ENCODE data around the gene COL27A1. TPM values are rescaled to one million over a fixed set of nuclear protein-coding genes. Genes with fewer than 3 reads are reported as not detected.

COL27A1 gene
- total and polyA plus RNA-seq, 2 experiments from 2014 or later = 10.5 to 18.0 TPM

DNA sequence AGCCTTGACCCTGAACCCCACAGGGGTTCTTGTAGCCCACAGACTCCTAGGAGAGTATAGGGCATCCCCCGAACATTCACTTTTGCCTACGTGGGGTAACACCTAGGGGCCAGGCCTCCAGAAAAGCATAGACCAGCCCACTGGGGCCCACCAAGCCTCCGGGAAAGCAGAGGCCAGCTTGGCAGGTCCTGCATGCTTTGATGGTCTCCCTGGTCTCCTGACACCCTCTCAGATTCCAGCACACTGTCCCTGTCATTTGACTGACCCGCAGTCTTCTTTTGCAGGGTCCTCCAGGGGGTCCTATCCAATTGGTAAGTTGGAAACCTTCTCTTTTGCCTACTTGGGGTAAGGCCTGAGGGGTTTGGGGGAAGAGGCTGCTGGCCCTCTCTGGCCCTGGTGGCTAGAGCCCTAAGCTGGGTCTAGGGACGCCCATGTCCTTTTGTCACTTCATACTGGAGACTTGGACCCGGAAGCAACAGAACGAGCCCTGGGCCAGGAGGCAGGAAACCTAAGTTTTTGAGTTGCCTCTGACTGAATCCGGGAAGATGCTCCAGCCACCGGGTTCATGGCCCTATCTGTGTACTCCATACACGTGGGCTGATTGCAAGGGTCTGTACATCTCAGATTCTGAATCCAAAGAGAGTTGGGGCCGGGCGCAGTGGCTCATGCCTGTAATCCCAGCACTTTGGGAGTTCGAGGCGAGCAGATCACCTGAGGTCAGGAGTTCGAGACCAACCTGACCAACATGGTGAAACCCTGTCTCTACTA, 146.6 kb downstream of the COL27A1 start:
- ATAC-seq = no peak
- Histone ChIP-seq H3K79me2 (replicated peaks; ENCODE audit: insufficient read depth) (no peaks in the 10 kb centered on the region), H3K4me2 (no peak overlapping the region), H4K20me1 (replicated peaks; ENCODE audit: insufficient read depth) (no peaks in the 10 kb centered on the region), H3K4me3 (no peak overlapping the region), H3F3A (replicated peaks; ENCODE audit: low read depth) (peaks cover 6% of the 10 kb centered on the region; the same call in 1 of the 2 replicates), H3K27me3 (ENCODE audit: insufficient read depth) (no peaks in the 10 kb centered on the region), H3K4me1 (ENCODE audit: insufficient read depth) (no peaks in the 10 kb centered on the region), H3K27ac (ENCODE audit: low read depth) (no peak overlapping the region), H2AFZ (no peak overlapping the region), H3K9me2 (ENCODE audit: insufficient read depth) (no peaks in the 10 kb centered on the region), H3K36me3 (ENCODE audit: insufficient read depth) (no peaks in the 10 kb centered on the region)
- peaks cover 4% of the 10 kb centered on the region; the same call in 2 of the 3 replicates for H3K4me1 Mint-ChIP-seq
- H3K4me3 Mint-ChIP-seq = no peak overlapping the region
- no peaks in the 10 kb centered on the region for H3K9me3 Mint-ChIP-seq
- TF ChIP-seq EZH2 (IDR thresholded peaks at IDR 0.05; ENCODE audit: low read depth, unreplicated experiment) (no peak), JUNB (IDR thresholded peaks at IDR 0.05; ENCODE audit: unreplicated experiment) (no peak), STAT1 (IDR thresholded peaks at IDR 0.05; ENCODE audit: unreplicated experiment) (no peak), POLR2AphosphoS5 (IDR thresholded peaks at IDR 0.05; ENCODE audit: low read depth) (no peak)
- TF ChIP-seq, protein P1, sequence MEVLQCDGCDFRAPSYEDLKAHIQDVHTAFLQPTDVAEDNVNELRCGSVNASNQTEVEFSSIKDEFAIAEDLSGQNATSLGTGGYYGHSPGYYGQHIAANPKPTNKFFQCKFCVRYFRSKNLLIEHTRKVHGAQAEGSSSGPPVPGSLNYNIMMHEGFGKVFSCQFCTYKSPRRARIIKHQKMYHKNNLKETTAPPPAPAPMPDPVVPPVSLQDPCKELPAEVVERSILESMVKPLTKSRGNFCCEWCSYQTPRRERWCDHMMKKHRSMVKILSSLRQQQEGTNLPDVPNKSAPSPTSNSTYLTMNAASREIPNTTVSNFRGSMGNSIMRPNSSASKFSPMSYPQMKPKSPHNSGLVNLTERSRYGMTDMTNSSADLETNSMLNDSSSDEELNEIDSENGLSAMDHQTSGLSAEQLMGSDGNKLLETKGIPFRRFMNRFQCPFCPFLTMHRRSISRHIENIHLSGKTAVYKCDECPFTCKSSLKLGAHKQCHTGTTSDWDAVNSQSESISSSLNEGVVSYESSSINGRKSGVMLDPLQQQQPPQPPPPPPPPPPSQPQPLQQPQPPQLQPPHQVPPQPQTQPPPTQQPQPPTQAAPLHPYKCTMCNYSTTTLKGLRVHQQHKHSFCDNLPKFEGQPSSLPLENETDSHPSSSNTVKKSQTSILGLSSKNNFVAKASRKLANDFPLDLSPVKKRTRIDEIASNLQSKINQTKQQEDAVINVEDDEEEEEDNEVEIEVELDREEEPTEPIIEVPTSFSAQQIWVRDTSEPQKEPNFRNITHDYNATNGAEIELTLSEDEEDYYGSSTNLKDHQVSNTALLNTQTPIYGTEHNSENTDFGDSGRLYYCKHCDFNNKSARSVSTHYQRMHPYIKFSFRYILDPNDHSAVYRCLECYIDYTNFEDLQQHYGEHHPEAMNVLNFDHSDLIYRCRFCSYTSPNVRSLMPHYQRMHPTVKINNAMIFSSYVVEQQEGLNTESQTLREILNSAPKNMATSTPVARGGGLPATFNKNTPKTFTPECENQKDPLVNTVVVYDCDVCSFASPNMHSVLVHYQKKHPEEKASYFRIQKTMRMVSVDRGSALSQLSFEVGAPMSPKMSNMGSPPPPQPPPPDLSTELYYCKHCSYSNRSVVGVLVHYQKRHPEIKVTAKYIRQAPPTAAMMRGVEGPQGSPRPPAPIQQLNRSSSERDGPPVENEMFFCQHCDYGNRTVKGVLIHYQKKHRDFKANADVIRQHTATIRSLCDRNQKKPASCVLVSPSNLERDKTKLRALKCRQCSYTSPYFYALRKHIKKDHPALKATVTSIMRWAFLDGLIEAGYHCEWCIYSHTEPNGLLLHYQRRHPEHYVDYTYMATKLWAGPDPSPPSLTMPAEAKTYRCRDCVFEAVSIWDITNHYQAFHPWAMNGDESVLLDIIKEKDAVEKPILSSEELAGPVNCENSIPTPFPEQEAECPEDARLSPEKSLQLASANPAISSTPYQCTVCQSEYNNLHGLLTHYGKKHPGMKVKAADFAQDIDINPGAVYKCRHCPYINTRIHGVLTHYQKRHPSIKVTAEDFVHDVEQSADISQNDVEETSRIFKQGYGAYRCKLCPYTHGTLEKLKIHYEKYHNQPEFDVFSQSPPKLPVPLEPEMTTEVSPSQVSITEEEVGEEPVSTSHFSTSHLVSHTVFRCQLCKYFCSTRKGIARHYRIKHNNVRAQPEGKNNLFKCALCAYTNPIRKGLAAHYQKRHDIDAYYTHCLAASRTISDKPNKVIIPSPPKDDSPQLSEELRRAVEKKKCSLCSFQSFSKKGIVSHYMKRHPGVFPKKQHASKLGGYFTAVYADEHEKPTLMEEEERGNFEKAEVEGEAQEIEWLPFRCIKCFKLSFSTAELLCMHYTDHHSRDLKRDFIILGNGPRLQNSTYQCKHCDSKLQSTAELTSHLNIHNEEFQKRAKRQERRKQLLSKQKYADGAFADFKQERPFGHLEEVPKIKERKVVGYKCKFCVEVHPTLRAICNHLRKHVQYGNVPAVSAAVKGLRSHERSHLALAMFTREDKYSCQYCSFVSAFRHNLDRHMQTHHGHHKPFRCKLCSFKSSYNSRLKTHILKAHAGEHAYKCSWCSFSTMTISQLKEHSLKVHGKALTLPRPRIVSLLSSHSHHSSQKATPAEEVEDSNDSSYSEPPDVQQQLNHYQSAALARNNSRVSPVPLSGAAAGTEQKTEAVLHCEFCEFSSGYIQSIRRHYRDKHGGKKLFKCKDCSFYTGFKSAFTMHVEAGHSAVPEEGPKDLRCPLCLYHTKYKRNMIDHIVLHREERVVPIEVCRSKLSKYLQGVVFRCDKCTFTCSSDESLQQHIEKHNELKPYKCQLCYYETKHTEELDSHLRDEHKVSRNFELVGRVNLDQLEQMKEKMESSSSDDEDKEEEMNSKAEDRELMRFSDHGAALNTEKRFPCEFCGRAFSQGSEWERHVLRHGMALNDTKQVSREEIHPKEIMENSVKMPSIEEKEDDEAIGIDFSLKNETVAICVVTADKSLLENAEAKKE (CRISPR knock-in tag; IDR thresholded peaks at IDR 0.05) = no peak
- peaks cover 7% of the 10 kb centered on the region for H3K27me3 Mint-ChIP-seq (ENCODE audit: insufficient read depth, low read depth, poor library complexity)
- DNase-seq (ENCODE audit: low spot score) = no peak
- H3K27ac Mint-ChIP-seq = no peak overlapping the region
- peaks cover 10% of the 10 kb centered on the region for H3K36me3 Mint-ChIP-seq (ENCODE audit: low read depth)

- no peak for DNase-seq (ENCODE audit: low spot score)
- Mint-ChIP-seq H3K27me3 (ENCODE audit: insufficient read depth, low read depth, poor library complexity) (peaks cover 7% of the 10 kb centered on the region), H3K27ac (no peak overlapping the region), H3K4me3 (no peak overlapping the region), H3K9me3 (no peaks in the 10 kb centered on the region), H3K36me3 (ENCODE audit: low read depth) (peaks cover 11% of the 10 kb centered on the region; the same call in 2 of the 3 replicates), H3K4me1 (peaks cover 4% of the 10 kb centered on the region)
- Histone ChIP-seq H3F3A (replicated peaks; ENCODE audit: low read depth) (peaks cover 6% of the 10 kb centered on the region; the same call in 1 of the 2 replicates), H4K20me1 (replicated peaks; ENCODE audit: insufficient read depth) (no peaks in the 10 kb centered on the region), H2AFZ (no peak overlapping the region), H3K4me2 (no peak overlapping the region), H3K4me3 (no peak overlapping the region), H3K27me3 (ENCODE audit: insufficient read depth) (no peaks in the 10 kb centered on the region), H3K27ac (ENCODE audit: low read depth) (no peak overlapping the region), H3K9me2 (ENCODE audit: insufficient read depth) (no peaks in the 10 kb centered on the region), H3K4me1 (ENCODE audit: insufficient read depth) (no peaks in the 10 kb centered on the region), H3K79me2 (replicated peaks; ENCODE audit: insufficient read depth) (no peaks in the 10 kb centered on the region), H3K36me3 (ENCODE audit: insufficient read depth) (no peaks in the 10 kb centered on the region)
- no peak for ATAC-seq
- no peak for TF ChIP-seq POLR2AphosphoS5 (IDR thresholded peaks at IDR 0.05; ENCODE audit: low read depth)
- TF ChIP-seq, protein P1 (CRISPR knock-in tag; IDR thresholded peaks at IDR 0.05) = no peak
These were observed 147.4 kb downstream of the COL27A1 start for GRCh38 chr9:114302727-114303126.

Measured in GM23338 (cell line).